ENCODE measurements around the gene GRID2. TPM values are rescaled to one million over a fixed set of nuclear protein-coding genes. Genes with fewer than 3 reads are reported as not detected.

Gene GRID2
- total RNA-seq, 6 experiments from 2014 or later = not detected

GRCh38 chr4:92825791-92826190, 522.0 kb downstream of the GRID2 start:
- H3K27me3 Mint-ChIP-seq (ENCODE audit: insufficient read depth) = no peaks in the 10 kb centered on the region
- no peak overlapping the region for H3K4me3 Mint-ChIP-seq
- no peak for DNase-seq
- peaks cover 18% of the 10 kb centered on the region for H3K9me3 Mint-ChIP-seq
- H3K27ac Mint-ChIP-seq = no peak overlapping the region
- H3K36me3 Mint-ChIP-seq (ENCODE audit: low read depth) = no peaks in the 10 kb centered on the region
- H3K4me1 Mint-ChIP-seq (ENCODE audit: low read depth) = no peaks in the 10 kb centered on the region
- TF ChIP-seq CTCF (IDR thresholded peaks at IDR 0.05) = no peak

GRCh38 chr4:92830771-92831170, 527.0 kb downstream of the GRID2 start:
- Mint-ChIP-seq H3K27ac (no peak overlapping the region), H3K4me1 (ENCODE audit: low read depth) (no peaks in the 10 kb centered on the region), H3K4me3 (no peak overlapping the region), H3K27me3 (ENCODE audit: insufficient read depth) (no peaks in the 10 kb centered on the region), H3K9me3 (peaks cover 7% of the 10 kb centered on the region), H3K36me3 (ENCODE audit: low read depth) (no peaks in the 10 kb centered on the region)
- no peak for TF ChIP-seq CTCF (IDR thresholded peaks at IDR 0.05)
- no peak for DNase-seq

- H3K27me3 Mint-ChIP-seq (ENCODE audit: insufficient read depth) = no peaks in the 10 kb centered on the region
- H3K4me1 Mint-ChIP-seq (ENCODE audit: low read depth) = no peaks in the 10 kb centered on the region
- no peak overlapping the region for H3K27ac Mint-ChIP-seq
- peaks cover 27% of the 10 kb centered on the region for H3K9me3 Mint-ChIP-seq
- TF ChIP-seq CTCF (IDR thresholded peaks at IDR 0.05) = no peak
- H3K4me3 Mint-ChIP-seq = no peak overlapping the region
- H3K36me3 Mint-ChIP-seq (ENCODE audit: low read depth) = no peaks in the 10 kb centered on the region
- no peak for DNase-seq
Measured at GRCh38 chr4:92840880-92841279, 537.1 kb downstream of the GRID2 start.

GRCh38 chr4:92843784-92844183, 540.0 kb downstream of the GRID2 start:
- Mint-ChIP-seq H3K9me3 (peaks cover 45% of the 10 kb centered on the region), H3K4me1 (ENCODE audit: low read depth) (no peaks in the 10 kb centered on the region), H3K4me3 (no peak overlapping the region), H3K27me3 (ENCODE audit: insufficient read depth) (no peaks in the 10 kb centered on the region), H3K27ac (no peak overlapping the region), H3K36me3 (ENCODE audit: low read depth) (no peaks in the 10 kb centered on the region)
- no peak for TF ChIP-seq CTCF (IDR thresholded peaks at IDR 0.05)
- no peak for DNase-seq

- Mint-ChIP-seq H3K9me3 (peaks cover 28% of the 10 kb centered on the region), H3K4me1 (ENCODE audit: low read depth) (no peaks in the 10 kb centered on the region), H3K36me3 (ENCODE audit: low read depth) (no peaks in the 10 kb centered on the region), H3K27me3 (ENCODE audit: insufficient read depth) (no peaks in the 10 kb centered on the region), H3K27ac (no peak overlapping the region), H3K4me3 (no peak overlapping the region)
- no peak for DNase-seq
- TF ChIP-seq CTCF (IDR thresholded peaks at IDR 0.05) = no peak
Measured at GRCh38 chr4:92847026-92847425, 543.3 kb downstream of the GRID2 start.

GRCh38 chr4:92862509-92862908, 558.7 kb downstream of the GRID2 start:
- H3K36me3 Mint-ChIP-seq (ENCODE audit: low read depth) = no peaks in the 10 kb centered on the region
- TF ChIP-seq CTCF (IDR thresholded peaks at IDR 0.05) = no peak
- no peak overlapping the region for H3K4me3 Mint-ChIP-seq
- H3K27ac Mint-ChIP-seq = no peak overlapping the region
- H3K27me3 Mint-ChIP-seq (ENCODE audit: insufficient read depth) = no peaks in the 10 kb centered on the region; the same call in 1 of the 2 replicates
- peaks cover 26% of the 10 kb centered on the region for H3K9me3 Mint-ChIP-seq
- no peaks in the 10 kb centered on the region for H3K4me1 Mint-ChIP-seq (ENCODE audit: low read depth)
- no peak for DNase-seq
